ENCODE results near the gene GMFB. TPM values are rescaled to one million over a fixed set of nuclear protein-coding genes. Genes with fewer than 3 reads are reported as not detected.
"Not testable (repeated sequence)": the region's sequence is repeated elsewhere in the genome, so short reads cannot be mapped to it uniquely, and the experiment has no call there.

GMFB gene
- total RNA-seq, 4 donors from 2014 or later = 41.8 to 111 (median 72.6) TPM

DNA sequence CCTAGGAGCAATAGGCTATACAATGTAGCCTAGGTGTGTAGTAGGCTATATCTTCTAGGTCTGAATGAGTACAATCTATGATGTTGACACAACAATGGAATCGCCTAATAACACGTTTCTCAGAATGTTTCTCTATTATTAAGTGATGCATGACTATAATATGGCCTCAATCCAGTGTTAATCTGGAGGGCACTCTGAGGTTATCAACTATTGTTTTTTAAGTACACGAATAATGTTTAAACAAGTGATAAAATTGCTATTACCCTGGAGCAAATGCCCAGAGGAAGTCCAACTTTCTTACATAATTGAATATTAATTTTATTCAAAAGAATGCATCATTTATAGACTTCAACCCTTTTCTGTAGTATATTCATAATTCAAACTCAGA, 31.2 kb downstream of the GMFB start:
- Histone ChIP-seq H3K4me3 (no peak overlapping the region), H3K36me3 (peaks cover 0 to 5% (median 0%) of the 10 kb centered on the region in 3 donors), H3K4me1 (no peaks in the 10 kb centered on the region), H3K27me3 (no peaks in the 10 kb centered on the region), H3K27ac (no peak overlapping the region), H3K9me3 (peaks cover 0 to 6% (median 0%) of the 10 kb centered on the region in 4 donors)
- TF ChIP-seq POLR2A (IDR thresholded peaks at IDR 0.05) = no peak
- TF ChIP-seq, protein P1, sequence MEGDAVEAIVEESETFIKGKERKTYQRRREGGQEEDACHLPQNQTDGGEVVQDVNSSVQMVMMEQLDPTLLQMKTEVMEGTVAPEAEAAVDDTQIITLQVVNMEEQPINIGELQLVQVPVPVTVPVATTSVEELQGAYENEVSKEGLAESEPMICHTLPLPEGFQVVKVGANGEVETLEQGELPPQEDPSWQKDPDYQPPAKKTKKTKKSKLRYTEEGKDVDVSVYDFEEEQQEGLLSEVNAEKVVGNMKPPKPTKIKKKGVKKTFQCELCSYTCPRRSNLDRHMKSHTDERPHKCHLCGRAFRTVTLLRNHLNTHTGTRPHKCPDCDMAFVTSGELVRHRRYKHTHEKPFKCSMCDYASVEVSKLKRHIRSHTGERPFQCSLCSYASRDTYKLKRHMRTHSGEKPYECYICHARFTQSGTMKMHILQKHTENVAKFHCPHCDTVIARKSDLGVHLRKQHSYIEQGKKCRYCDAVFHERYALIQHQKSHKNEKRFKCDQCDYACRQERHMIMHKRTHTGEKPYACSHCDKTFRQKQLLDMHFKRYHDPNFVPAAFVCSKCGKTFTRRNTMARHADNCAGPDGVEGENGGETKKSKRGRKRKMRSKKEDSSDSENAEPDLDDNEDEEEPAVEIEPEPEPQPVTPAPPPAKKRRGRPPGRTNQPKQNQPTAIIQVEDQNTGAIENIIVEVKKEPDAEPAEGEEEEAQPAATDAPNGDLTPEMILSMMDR (IDR thresholded peaks at IDR 0.05) = no peak
- TF ChIP-seq EP300 (IDR thresholded peaks at IDR 0.05) = no peak
- WGBS, 2 donors = 61 to 62% methylated on average over 3 of the region's 3 CpGs
- DNase-seq (ENCODE audit: low spot score in 2 of 2) = no peak

DNA sequence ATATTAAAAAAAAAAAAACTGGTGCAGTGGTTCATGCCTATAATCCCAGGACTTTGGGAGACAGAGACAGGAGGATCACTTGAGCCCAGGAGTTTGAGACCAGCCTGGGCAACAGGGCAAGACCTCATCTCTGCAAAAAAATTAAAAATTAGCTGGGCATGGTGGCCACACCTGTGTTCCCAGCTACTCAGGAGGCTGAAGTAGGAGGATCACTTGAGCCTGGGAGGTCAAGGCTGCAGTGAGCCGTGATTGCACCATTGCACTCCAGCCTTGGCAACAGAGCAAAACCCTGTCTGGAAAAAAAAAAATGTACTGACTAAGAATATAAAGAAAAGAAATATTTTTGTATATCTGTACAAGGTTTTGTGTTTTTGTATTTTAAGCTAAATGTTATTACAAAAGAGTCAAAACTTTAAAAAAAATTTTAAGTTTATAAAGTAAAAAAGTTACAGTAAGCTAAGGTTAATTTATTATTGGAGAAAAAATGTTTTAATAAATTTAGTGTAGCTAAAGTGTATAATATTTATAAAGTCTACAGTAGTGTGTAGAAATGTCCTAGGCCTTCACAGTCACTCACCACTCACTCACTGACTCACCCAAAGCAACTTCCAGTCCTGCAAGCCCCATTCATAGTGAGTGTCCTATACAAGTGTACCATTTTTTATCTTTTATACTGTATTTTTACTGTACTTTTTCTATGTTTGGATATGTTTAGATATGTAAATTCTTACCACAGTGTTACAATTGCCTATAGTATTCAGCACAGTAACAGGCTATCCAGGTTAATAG, 31.8 kb downstream of the GMFB start:
- H3K4me1 ChIP-seq; H3K27ac ChIP-seq; H3K27me3 ChIP-seq; DNase-seq (ENCODE audit: low spot score in 2 of 2); H3K9me3 ChIP-seq; H3K4me3 ChIP-seq; H3K36me3 ChIP-seq: not testable (repeated sequence)
- 94 to 96% methylated on average over 1 of the region's 1 CpG for WGBS, 2 donors

GRCh38 chr14:54455363-54455762, 33.4 kb downstream of the GMFB start:
- WGBS, 2 donors = 64 to 73% methylated on average over 1 of the region's 1 CpG
- Histone ChIP-seq H3K27me3 (no peaks in the 10 kb centered on the region), H3K27ac (no peak overlapping the region), H3K9me3 (peaks cover 0 to 6% (median 0%) of the 10 kb centered on the region in 4 donors), H3K36me3 (peaks cover 0 to 4% (median 0%) of the 10 kb centered on the region in 3 donors), H3K4me3 (no peak overlapping the region), H3K4me1 (no peaks in the 10 kb centered on the region)
- TF ChIP-seq, protein P1 (IDR thresholded peaks at IDR 0.05) = no peak
- no peak for TF ChIP-seq EP300 (IDR thresholded peaks at IDR 0.05)
- TF ChIP-seq POLR2A (IDR thresholded peaks at IDR 0.05) = no peak
- no peak for DNase-seq (ENCODE audit: low spot score in 2 of 2)

GRCh38 chr14:54453990-54454389, 34.8 kb downstream of the GMFB start:
- H3K36me3 ChIP-seq; H3K27me3 ChIP-seq; H3K9me3 ChIP-seq; H3K4me3 ChIP-seq; H3K27ac ChIP-seq; DNase-seq (ENCODE audit: low spot score in 2 of 2); H3K4me1 ChIP-seq: not testable (repeated sequence)
- 79 to 88% methylated on average over 5 of the region's 5 CpGs for WGBS, 2 donors

DNA sequence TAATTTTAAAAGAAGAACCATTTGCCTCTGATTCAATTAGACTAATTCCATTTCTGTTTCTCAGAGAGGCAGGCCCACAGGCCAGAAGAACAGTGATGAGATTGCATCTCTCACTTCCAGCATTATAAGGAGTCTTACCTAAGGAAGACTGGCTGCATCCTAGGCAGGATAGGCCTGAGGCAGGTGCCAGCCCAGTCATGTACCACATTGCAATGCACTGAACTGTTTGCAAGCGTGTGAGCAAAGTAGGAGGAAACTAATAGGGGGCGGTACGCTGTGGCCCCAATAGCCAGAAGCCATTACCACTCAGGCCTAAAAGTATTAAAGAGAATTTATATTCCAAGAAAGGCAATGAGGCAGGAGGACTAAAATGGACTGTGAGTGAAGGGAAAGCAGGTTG, 35.5 kb downstream of the GMFB start:
- TF ChIP-seq, protein P1 (IDR thresholded peaks at IDR 0.05) = no peak
- TF ChIP-seq EP300 (IDR thresholded peaks at IDR 0.05) (no peak), POLR2A (IDR thresholded peaks at IDR 0.05) (no peak)
- Histone ChIP-seq H3K9me3 (no peaks in the 10 kb centered on the region), H3K27ac (no peak overlapping the region)

GRCh38 chr14:54451961-54452360, 36.8 kb downstream of the GMFB start:
- no peak for TF ChIP-seq EP300 (IDR thresholded peaks at IDR 0.05)
- TF ChIP-seq, protein P1 (IDR thresholded peaks at IDR 0.05) = no peak
- TF ChIP-seq POLR2A (IDR thresholded peaks at IDR 0.05) = no peak
- H3K9me3 ChIP-seq = no peaks in the 10 kb centered on the region
- no peak overlapping the region for H3K27ac ChIP-seq
- WGBS, 2 donors = 83 to 91% methylated on average over 3 of the region's 3 CpGs
- no peak for DNase-seq (ENCODE audit: low spot score in 2 of 2)
- no peaks in the 10 kb centered on the region for H3K27me3 ChIP-seq
- H3K4me1 ChIP-seq = no peaks in the 10 kb centered on the region
- H3K4me3 ChIP-seq = no peak overlapping the region
- no peaks in the 10 kb centered on the region for H3K36me3 ChIP-seq

More for the DNA sequence above, 35.5 kb downstream of the GMFB start:
- H3K27me3 ChIP-seq = no peaks in the 10 kb centered on the region
- WGBS, 2 donors = 95 to 100% methylated on average over 3 of the region's 3 CpGs
- H3K36me3 ChIP-seq = no peaks in the 10 kb centered on the region
- no peak for DNase-seq (ENCODE audit: low spot score in 2 of 2)
- no peaks in the 10 kb centered on the region for H3K4me1 ChIP-seq
- H3K4me3 ChIP-seq = no peak overlapping the region
